Activated naive CD4-positive, alpha-beta T cell treated with anti-CD3 and anti-CD28 coated beads, Interleukin-2, amount 50 U/mL, for 16 hours (primary cell): ENCODE data around the gene SLC4A3.

Experiments
- DNase-seq: peaks from one replicate; pipeline ENCODE4 v3.0.0-alpha.2; 2020

Gene SLC4A3

GRCh38 chr2:219684721-219685689, 57.6 kb downstream of the SLC4A3 start:
- peak; percentile 68 for DNase-seq

- DNase-seq, result no peak
These were observed 59.8 kb downstream of the SLC4A3 start for GRCh38 chr2:219687272-219687671.

GRCh38 chr2:219687882-219688559, 60.6 kb downstream of the SLC4A3 start:
- no peak for DNase-seq

GRCh38 chr2:219688560-219689445, 61.4 kb downstream of the SLC4A3 start:
- no peak for DNase-seq

- DNase-seq, result peak; percentile 21
These were observed 62.5 kb downstream of the SLC4A3 start for GRCh38 chr2:219689676-219690628.

GRCh38 chr2:219691571-219691970, 64.1 kb downstream of the SLC4A3 start:
- no peak for DNase-seq
